ENCODE results near the gene SMARCC2. TPM values are rescaled to one million over a fixed set of nuclear protein-coding genes. Genes with fewer than 3 reads are reported as not detected.

SMARCC2 gene
- 10 to 100 TPM; 21.4 to 53.8 (median 48.7) TPM for polyA plus RNA-seq

GRCh38 chr12:56189099-56189917, at the start of gene SMARCC2:
Gene SMARCC2, minus strand, starts transcription at chr12:56189483. Its CDS starts 22 bp downstream, at chr12:56189461.
- peak within 1 kb of the TSS; percentile 68 for H3K27ac ChIP-seq (ENCODE audit: low read depth, low read length)
- 1% methylated on average over 50 to 85 of the region's 93 CpGs for WGBS, 3 donors

- 68 to 87% (median 77%) methylated on average over 11 of the region's 11 CpGs for WGBS, 3 donors
- H3K27ac ChIP-seq (ENCODE audit: low read depth, low read length), result no peak overlapping the region
Observed at GRCh38 chr12:56237552-56237951, 48.3 kb upstream of the SMARCC2 start.

- no peak overlapping the region for H3K27ac ChIP-seq (ENCODE audit: low read depth, low read length)
- WGBS, 3 donors, result 52 to 69% (median 64%) methylated on average over 5 of the region's 5 CpGs
Observed at GRCh38 chr12:56236985-56237384, 47.7 kb upstream of the SMARCC2 start.

- 69 to 95% (median 90%) methylated on average over 6 of the region's 6 CpGs for WGBS, 3 donors
- no peak overlapping the region for H3K27ac ChIP-seq (ENCODE audit: low read depth, low read length)
Observed at GRCh38 chr12:56236091-56236490, 46.8 kb upstream of the SMARCC2 start.

DNA sequence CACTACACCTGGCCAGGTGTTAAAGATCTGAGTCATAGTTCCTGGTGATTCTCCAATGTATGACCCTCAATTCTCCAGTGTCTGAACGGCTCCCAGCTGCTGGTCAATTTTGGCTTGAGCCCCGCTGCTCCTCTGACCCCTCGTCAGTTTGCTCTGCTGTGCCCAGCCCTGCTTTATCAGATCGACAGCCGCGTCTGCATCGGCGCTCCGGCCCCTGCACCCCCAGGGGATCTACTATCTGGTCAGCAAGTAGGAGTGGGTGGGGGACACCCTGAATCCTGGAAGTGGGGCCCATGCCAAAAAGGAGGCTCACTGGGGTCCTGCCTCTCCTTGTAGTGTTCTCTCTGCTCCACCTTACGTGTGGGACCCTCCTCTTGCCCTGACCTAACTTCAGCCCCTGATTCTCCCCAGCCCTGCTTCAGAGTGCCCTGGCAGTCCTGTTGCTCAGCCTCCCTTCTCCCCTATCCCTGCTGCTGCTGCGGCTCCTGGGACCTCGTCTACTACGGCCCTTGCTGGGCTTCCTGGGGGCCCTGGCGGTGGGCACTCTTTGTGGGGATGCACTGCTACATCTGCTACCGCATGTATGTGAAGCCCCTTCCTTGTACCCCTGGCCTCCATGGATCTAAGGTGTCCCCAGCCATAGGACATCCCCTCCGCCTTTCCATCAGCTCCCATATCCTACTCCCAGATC, 45.6 kb upstream of the SMARCC2 start:
- no peak overlapping the region for H3K27ac ChIP-seq (ENCODE audit: low read depth, low read length)
- WGBS, 3 donors, result 56 to 74% (median 70%) methylated on average over 16 of the region's 16 CpGs

DNA sequence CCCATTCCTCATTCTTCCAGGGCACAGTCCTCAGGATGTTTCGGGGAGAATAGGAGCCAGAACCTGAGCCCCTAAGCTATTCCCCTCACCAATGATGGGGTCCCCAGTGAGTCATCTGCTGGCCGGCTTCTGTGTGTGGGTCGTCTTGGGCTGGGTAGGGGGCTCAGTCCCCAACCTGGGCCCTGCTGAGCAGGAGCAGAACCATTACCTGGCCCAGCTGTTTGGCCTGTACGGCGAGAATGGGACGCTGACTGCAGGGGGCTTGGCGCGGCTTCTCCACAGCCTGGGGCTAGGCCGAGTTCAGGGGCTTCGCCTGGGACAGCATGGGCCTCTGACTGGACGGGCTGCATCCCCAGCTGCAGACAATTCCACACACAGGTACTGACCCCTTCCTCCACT, 41.9 kb upstream of the SMARCC2 start:
- WGBS, 3 donors, result 50 to 93% (median 91%) methylated on average over 11 of the region's 11 CpGs
- H3K27ac ChIP-seq (ENCODE audit: low read depth, low read length), result no peak overlapping the region

GRCh38 chr12:56230432-56231183, 41.3 kb upstream of the SMARCC2 start:
- H3K27ac ChIP-seq (ENCODE audit: low read depth, low read length), result no peak overlapping the region
- WGBS, 3 donors, result 30 to 83% (median 76%) methylated on average over 8 of the region's 8 CpGs

DNA sequence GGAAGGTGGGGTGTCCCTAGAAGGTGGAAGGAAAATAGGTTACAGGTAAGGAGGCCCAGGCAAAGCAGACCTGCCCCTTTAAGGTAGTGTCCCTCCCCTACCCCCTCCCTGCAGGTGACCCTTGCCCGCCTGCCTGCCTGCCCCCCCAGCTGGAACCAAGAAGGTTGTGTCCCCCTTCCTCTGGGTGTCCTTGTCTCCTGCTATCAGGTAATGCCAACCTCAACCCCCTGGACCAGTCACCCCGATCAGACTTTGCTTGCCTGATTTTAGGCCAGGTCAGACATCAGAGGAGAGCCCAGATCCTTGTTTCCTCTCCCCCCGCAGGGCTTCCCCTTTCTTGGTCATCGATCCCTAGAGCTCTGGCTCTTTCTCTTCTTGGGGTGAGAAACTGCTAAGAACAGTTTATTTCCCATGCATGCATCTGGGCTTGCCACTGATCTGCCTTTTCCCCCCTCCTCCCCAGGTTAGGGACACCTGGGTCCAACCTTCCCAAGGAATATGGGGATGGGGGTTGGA, 40.7 kb upstream of the SMARCC2 start, which contains the start of gene SLC39A5:
TSS of gene SLC39A5 (plus strand) at position 136 of the 516 bp plus-strand sequence. CDS start 1,224 bp downstream, outside the sequence.
- no peak within 1 kb of the TSS for H3K27ac ChIP-seq (ENCODE audit: low read depth, low read length)
- 29 to 64% (median 62%) methylated on average over 4 of the region's 4 CpGs for WGBS, 3 donors

DNA sequence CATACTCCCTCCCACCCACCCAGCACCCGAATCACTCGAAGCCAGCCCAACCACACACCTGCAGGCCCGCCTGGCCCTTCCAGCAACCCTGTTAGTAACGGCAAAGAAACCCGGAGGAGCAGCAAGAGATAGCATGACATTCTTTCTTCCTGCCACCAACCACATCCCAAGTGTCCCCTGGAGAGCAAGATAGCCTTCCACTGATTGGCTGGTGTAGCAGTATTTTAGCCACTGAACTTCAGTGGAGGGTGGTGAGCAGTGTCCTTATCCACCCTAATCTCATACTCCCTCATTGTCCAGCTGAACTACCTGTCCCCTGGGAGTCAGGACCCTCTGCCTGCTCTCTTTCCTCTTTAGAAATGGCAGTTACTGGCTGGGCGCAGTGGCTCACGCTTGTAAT, 39.8 kb upstream of the SMARCC2 start:
- 73 to 92% (median 88%) methylated on average over 7 of the region's 7 CpGs for WGBS, 3 donors
- H3K27ac ChIP-seq (ENCODE audit: low read depth, low read length), result no peak overlapping the region

DNA sequence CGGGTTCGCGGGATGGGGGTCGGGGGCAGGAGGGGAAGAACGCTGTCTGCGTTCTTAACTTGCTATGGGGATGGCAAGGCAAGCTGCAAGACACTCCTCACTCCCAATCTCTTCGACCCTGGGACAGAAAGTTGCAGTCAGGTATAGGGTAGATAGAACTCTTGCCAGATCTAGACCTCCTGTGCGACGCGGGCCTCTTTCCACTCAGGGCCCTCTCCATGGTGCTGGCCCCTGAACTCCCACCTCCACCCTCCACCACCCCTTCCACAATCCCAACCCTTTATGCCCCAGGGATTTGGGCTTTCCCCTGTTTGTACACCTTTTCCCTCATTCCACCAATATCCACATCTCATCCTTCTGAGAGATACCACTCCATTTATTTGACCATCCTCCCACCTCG, 35.7 kb upstream of the SMARCC2 start:
- WGBS, 3 donors, result 56 to 78% (median 72%) methylated on average over 11 of the region's 11 CpGs

DNA sequence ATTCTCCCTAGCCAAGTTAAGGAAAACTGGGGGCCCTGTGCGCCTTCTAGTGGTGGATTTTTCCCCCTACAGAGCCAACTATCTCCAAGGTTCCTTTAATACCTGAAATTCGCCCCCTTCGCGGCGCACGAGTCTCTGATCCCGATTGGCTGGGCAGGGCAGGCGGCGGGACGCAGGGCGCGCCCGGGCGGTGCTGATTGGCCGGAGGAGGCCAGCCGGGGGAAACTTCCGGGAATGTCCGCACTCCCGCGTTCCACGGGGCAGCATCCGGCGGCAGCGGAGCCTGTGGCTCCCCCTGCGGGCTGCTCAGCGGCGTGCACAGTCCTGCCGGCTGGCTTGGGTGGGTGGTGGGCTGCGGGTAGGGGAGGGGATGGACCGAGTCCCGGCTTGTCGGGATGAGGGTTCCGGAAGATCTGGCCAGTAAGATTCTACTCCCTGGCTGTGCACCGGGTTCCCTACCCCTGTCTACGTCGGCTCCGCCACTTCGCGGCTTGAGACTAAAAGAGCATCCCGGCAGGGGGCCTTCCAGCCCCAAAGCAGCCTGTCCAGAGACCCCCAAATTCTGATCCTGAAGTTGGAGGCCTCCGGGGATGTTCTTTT, 34.9 kb upstream of the SMARCC2 start, which contains the start of gene NABP2:
TSS of gene NABP2 (plus strand) at position 241 of the 600 bp plus-strand sequence. CDS start 515 bp downstream, outside the sequence.
- H3K27ac ChIP-seq (ENCODE audit: low read depth, low read length), result peak within 1 kb of the TSS; percentile 53
- 1% methylated on average over 41 of the region's 41 CpGs for WGBS, 3 donors

More for the DNA sequence above, 35.7 kb upstream of the SMARCC2 start:
- H3K27ac ChIP-seq (ENCODE audit: low read depth, low read length), result no peak overlapping the region

DNA sequence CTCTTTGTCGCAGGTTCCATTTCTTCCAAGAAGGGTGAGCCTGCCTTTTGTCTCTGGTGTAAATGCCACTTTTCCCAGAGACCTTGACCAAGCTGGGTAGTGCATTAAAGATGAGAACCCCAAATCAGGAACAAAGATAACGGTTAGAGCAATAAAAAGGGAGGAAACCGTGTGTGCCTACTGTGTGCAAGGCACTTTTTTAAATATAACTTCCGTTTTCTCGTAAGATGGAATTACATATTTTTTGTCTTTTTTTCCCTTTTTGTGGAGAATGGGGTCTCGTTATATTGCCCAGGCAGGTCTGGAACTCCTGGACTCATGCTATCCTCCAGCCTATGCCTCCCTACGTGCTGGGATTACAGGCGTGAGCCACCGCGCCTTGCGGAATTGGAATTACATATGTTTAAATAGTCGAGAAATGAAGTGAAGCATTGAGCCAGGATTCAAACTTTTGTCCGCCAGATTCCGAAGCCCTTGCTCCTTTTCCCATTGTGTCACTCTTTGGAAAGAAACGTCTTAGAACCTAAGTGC, 34.4 kb upstream of the SMARCC2 start:
- no peak overlapping the region for H3K27ac ChIP-seq (ENCODE audit: low read depth, low read length)
- 19 to 24% (median 22%) methylated on average over 15 of the region's 15 CpGs for WGBS, 3 donors

DNA sequence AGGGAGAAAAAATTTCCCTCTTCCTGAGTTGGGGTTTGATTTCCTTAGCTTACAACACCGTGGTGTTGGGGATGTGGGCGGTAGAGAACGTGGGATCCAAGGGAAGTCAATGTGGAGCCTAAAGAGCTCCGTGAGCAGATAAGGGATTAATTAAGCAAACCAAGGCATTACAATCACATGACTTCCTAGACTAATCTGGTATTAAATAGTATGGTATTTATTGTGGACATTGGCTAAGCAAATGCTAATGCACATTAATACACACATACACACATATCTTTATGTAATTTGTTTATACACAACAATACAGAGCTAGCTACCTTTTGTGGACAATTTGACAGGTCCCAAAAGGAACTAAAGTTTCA, 33.2 kb upstream of the SMARCC2 start:
- 5 to 7% (median 5%) methylated on average over 4 of the region's 4 CpGs for WGBS, 3 donors

DNA sequence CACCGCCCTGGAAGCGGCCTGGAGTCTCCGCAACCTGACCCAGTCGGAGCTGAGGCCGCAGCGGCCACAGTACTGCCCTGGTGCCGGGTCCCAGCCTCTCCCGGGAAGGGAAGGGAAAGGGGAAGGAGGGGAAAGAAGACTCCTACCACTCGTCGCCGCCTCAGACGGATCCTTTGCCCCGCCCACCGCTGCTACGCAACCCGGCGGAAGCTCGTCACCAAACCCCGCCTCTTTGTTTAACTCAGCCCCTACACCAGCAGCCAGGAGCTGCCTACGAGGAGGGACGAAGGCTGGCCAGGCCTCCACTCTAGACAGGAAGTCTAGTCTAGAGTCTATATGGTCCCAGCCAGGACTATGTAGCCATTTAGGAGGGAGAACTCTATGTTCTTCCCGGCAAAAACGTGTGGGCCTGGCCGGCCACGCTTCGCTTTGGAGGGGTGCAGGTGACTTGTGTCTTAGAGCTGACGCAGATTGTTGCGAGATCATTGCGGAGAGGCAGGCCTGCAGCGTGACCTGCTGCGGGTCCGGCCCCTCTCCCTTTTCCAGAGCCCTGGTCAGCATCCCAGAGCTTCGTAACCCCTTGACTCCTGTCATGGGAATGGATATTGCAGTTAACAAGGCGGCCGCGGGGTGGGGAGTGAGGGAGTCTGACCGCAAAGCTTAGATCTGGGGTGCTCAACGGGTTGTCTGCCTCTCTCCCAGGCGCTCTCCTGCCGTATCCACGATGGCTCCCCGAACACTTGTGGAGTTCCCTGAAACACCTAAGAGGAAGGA, 32.7 kb upstream of the SMARCC2 start, which contains the start of gene RNF41:
TSS of gene RNF41 (minus strand) at position 166 of the 774 bp plus-strand sequence. CDS start 7,875 bp downstream, outside the sequence.
- 1% methylated on average over 41 to 42 of the region's 42 CpGs for WGBS, 3 donors
- H3K27ac ChIP-seq (ENCODE audit: low read depth, low read length), result peak within 1 kb of the TSS; percentile 88

More for the DNA sequence above, 33.2 kb upstream of the SMARCC2 start:
- peak overlapping the region; percentile 88 for H3K27ac ChIP-seq (ENCODE audit: low read depth, low read length)

- H3K27ac ChIP-seq (ENCODE audit: low read depth, low read length), result peak overlapping the region; percentile 30
- WGBS, 3 donors, result 0% methylated on average over 20 to 21 of the region's 21 CpGs
Observed at GRCh38 chr12:56221232-56221756, 32.0 kb upstream of the SMARCC2 start.

- peak overlapping the region; percentile 30 for H3K27ac ChIP-seq (ENCODE audit: low read depth, low read length)
- 2 to 5% (median 4%) methylated on average over 10 of the region's 10 CpGs for WGBS, 3 donors
Observed at GRCh38 chr12:56220611-56221231, 31.4 kb upstream of the SMARCC2 start.

Measured in adipose tissue (tissue), 3 donors.